HG02840 (cell line): ENCODE measurements around the gene RHO.
A peak's percentile ranks its signal among the peaks of the same experiment; 100 is the strongest.

ENCODE experiments used
- ATAC-seq: cut with Tn5 transposase; IDR thresholded peaks from one replicate; pipeline ENCODE4 v1.9.1; 2021; ENCODE audit warnings: mild to moderate bottlenecking, moderate library complexity, moderate number of reproducible peaks; ENCODE audit not compliant: unreplicated experiment, low FRiP score

Gene RHO

GRCh38 chr3:129518581-129518980, 9.9 kb upstream of the RHO start:
- no peak for ATAC-seq

GRCh38 chr3:129519449-129519848, 9.0 kb upstream of the RHO start:
- no peak for ATAC-seq

GRCh38 chr3:129519896-129520715, 8.3 kb upstream of the RHO start:
- no peak for ATAC-seq

GRCh38 chr3:129520960-129521359, 7.5 kb upstream of the RHO start:
- ATAC-seq = no peak

- no peak for ATAC-seq
These were observed 6.8 kb upstream of the RHO start for GRCh38 chr3:129521611-129522010.

GRCh38 chr3:129522953-129523352, 5.5 kb upstream of the RHO start:
- ATAC-seq = no peak

GRCh38 chr3:129524081-129524480, 4.4 kb upstream of the RHO start:
- ATAC-seq = no peak

GRCh38 chr3:129525341-129525968, 3.0 kb upstream of the RHO start:
- ATAC-seq = no peak

- ATAC-seq = peak; percentile 74
These were observed 2.1 kb upstream of the RHO start for GRCh38 chr3:129526121-129526900.

- ATAC-seq = no peak
These were observed 1.2 kb upstream of the RHO start for GRCh38 chr3:129527262-129527661.

GRCh38 chr3:129529436-129530210, 1.2 kb downstream of the RHO start:
- no peak for ATAC-seq

- ATAC-seq = no peak
These were observed 1.9 kb downstream of the RHO start for GRCh38 chr3:129530251-129530791.

GRCh38 chr3:129530821-129531220, 2.4 kb downstream of the RHO start:
- no peak for ATAC-seq

- ATAC-seq = no peak
These were observed 3.3 kb downstream of the RHO start for GRCh38 chr3:129531699-129532098.

GRCh38 chr3:129532261-129532660, 3.8 kb downstream of the RHO start:
- ATAC-seq = no peak

- no peak for ATAC-seq
These were observed 5.0 kb downstream of the RHO start for GRCh38 chr3:129533406-129533805.

GRCh38 chr3:129534428-129535027, 6.1 kb downstream of the RHO start:
- ATAC-seq = no peak

- no peak for ATAC-seq
These were observed 6.6 kb downstream of the RHO start for GRCh38 chr3:129535075-129535474.

- ATAC-seq = no peak
These were observed 7.9 kb downstream of the RHO start for GRCh38 chr3:129536374-129536667.

- ATAC-seq = no peak
These were observed 8.4 kb downstream of the RHO start for GRCh38 chr3:129536804-129537203.
